Central memory CD8-positive, alpha-beta T cell (primary cell): Measurements from ENCODE around the gene C1QB.

Experiments
- ATAC-seq: fragments of 150-1000 bp; cut with Tn5 transposase; replicated peaks from 2 replicates; pipeline ENCODE4 v1.10.0; 2022; ENCODE audit warnings: mild to moderate bottlenecking, moderate FRiP score, moderate number of reproducible peaks; ENCODE audit not compliant: poor library complexity, severe bottlenecking; ENCODE audit errors: extremely low read depth
- DNase-seq, 2 donors: peaks; one replicate each; pipeline ENCODE4 v3.0.0; 2021; ENCODE audit warnings: low spot score in 2 of 2
- H3K27ac Mint-ChIP-seq: one replicate; pipeline ENCODE4 v1.8.0; 2022; ENCODE audit warnings: low read depth, mild to moderate bottlenecking, moderate library complexity, mixed read lengths
- H3K27me3 Mint-ChIP-seq: one replicate; pipeline ENCODE4 v1.8.0; 2022; ENCODE audit warnings: mixed read lengths
- H3K36me3 Mint-ChIP-seq: one replicate; pipeline ENCODE4 v1.8.0; 2022; ENCODE audit warnings: mild to moderate bottlenecking, moderate library complexity, mixed read lengths; ENCODE audit not compliant: insufficient read depth
- H3K4me1 Mint-ChIP-seq: one replicate; pipeline ENCODE4 v1.8.0; 2022; ENCODE audit warnings: mixed read lengths
- H3K4me3 Mint-ChIP-seq: one replicate; pipeline ENCODE4 v1.8.0; 2022; ENCODE audit warnings: mild to moderate bottlenecking, moderate library complexity, mixed read lengths
- H3K9me3 Mint-ChIP-seq: one replicate; pipeline ENCODE4 v1.8.0; 2022; ENCODE audit warnings: mixed read lengths

Gene C1QB, protein sequence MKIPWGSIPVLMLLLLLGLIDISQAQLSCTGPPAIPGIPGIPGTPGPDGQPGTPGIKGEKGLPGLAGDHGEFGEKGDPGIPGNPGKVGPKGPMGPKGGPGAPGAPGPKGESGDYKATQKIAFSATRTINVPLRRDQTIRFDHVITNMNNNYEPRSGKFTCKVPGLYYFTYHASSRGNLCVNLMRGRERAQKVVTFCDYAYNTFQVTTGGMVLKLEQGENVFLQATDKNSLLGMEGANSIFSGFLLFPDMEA

DNA sequence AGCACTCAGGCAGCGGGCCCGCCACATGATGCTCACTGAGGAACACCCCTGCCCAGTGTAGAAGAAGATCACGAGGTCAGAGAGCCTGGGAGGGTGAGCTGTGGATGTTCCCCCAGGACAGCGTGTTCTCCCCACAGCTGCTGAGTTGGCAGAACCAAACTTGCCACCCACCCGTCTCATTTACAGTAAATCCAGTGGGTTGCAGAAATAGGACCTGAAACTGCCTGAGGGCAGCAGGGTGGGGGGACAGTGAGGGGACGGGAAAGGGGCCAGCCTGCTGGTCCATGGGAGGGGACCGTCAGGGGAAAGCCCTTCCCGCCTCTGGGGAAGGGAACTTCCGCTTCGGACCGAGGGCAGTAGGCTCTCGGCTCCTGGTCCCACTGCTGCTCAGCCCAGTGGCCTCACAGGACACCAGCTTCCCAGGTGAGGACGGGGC, at the start of gene C1QB:
Gene C1QB (plus strand): TSS at position 356 of the 436 bp plus-strand sequence. CDS start 6,227 bp downstream, outside the sequence.
- peaks cover 1% of the 10 kb centered on the region for H3K36me3 Mint-ChIP-seq
- peaks cover 40% of the 10 kb centered on the region for H3K27me3 Mint-ChIP-seq
- no peak within 1 kb of the TSS for H3K4me3 Mint-ChIP-seq
- no peaks in the 10 kb centered on the region for H3K9me3 Mint-ChIP-seq
- H3K27ac Mint-ChIP-seq: no peak within 1 kb of the TSS
- DNase-seq (no peak), ATAC-seq (no peak)
- H3K4me1 Mint-ChIP-seq: no peaks in the 10 kb centered on the region

DNA sequence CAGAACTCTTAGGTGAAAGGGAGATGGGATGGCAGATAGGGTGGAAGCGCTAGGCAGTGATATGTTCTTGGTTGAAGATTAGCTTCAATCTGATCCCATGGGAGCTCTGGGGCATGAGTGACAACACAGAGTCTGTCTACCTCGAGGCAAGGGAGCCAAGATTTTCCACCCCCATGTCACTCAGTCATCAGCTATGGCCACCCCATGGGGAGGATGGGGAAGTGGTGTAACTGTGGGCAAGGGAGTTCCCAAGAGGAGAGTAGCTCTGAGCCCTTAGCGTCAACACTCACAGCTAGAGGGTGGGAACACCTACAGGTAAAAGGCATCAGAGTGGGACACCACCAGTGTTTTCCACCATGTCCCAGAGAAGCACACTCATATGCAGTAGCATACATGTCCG, 46.9 kb upstream of the C1QB start:
- Mint-ChIP-seq H3K4me3 (no peak overlapping the region), H3K27me3 (peaks cover 85% of the 10 kb centered on the region)
- no peak for DNase-seq

DNA sequence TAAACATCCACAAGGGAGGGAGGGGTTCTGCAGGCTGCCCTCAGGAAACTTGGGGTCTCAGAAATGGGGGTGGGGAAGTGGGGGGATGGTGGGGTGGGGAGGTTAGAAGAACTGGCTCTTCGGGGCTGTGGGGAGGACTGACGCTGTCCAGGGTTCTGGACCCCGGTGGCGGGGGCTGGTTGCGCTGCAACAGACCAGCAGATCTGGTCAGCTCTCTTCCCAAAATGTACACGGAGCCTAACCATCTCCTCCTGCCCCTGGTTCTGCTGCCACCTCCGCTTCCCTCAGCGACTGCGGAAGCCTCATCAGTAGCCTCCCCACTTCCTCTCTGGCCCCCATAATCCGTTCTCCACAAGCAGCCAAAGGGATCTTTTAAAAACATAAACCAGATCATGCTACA, 45.9 kb upstream of the C1QB start:
- Mint-ChIP-seq H3K4me1 (no peaks in the 10 kb centered on the region), H3K4me3 (no peak overlapping the region), H3K36me3 (no peaks in the 10 kb centered on the region), H3K9me3 (no peaks in the 10 kb centered on the region), H3K27me3 (peaks cover 92% of the 10 kb centered on the region), H3K27ac (no peak overlapping the region)
- DNase-seq (no peak), ATAC-seq (no peak)

More for the DNA sequence above, 46.9 kb upstream of the C1QB start:
- Mint-ChIP-seq H3K36me3 (no peaks in the 10 kb centered on the region), H3K27ac (no peak overlapping the region), H3K4me1 (no peaks in the 10 kb centered on the region), H3K9me3 (no peaks in the 10 kb centered on the region)
- no peak for ATAC-seq

DNA sequence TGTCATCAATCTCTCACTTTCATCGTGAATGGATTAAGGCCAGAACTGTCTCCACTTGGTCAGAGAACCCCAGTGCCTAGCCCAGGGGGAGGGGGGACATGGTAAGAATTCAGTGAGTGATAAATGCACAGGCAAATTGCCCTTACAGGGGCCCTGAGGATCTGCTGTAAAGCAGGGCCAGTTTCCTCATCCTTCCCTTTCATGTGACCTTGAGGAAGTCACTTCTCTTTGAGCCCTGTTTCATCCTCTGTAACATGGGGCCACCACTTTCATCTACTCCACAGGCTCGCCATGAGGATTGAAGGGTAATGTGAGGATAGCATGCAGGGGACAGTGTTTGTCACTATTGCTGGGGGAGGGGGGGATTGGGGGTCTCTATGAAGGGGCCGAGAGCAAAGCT, 44.7 kb upstream of the C1QB start:
- H3K27me3 Mint-ChIP-seq: peaks cover 87% of the 10 kb centered on the region
- ATAC-seq: no peak

DNA sequence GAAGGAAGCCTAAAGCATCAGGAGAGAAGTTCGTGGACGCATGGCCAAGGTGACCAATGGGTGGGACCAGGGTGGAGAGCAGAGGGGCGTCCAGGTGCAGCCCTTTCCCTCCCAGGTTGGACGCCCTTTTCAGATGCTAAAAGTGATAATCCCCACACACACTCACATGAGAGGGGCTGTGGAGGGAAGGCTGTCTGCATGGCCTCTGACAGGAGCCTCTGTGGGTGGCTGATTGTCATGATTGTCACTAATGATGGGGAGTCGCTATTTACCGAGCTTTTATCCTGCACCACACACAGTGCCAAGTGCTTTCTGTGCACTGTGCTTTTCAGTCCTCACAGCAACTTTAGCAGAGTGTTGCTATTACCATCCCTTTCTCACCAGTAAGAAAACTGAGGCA, 43.7 kb upstream of the C1QB start:
- Mint-ChIP-seq H3K27me3 (peaks cover 85% of the 10 kb centered on the region), H3K9me3 (no peaks in the 10 kb centered on the region), H3K27ac (no peak overlapping the region), H3K4me1 (no peaks in the 10 kb centered on the region), H3K36me3 (no peaks in the 10 kb centered on the region), H3K4me3 (no peak overlapping the region)
- DNase-seq (no peak), ATAC-seq (no peak)

More for the DNA sequence above, 44.7 kb upstream of the C1QB start:
- no peak overlapping the region for H3K27ac Mint-ChIP-seq
- DNase-seq: no peak
- H3K4me3 Mint-ChIP-seq: no peak overlapping the region
- no peaks in the 10 kb centered on the region for H3K9me3 Mint-ChIP-seq
- H3K4me1 Mint-ChIP-seq: no peaks in the 10 kb centered on the region
- H3K36me3 Mint-ChIP-seq: no peaks in the 10 kb centered on the region

DNA sequence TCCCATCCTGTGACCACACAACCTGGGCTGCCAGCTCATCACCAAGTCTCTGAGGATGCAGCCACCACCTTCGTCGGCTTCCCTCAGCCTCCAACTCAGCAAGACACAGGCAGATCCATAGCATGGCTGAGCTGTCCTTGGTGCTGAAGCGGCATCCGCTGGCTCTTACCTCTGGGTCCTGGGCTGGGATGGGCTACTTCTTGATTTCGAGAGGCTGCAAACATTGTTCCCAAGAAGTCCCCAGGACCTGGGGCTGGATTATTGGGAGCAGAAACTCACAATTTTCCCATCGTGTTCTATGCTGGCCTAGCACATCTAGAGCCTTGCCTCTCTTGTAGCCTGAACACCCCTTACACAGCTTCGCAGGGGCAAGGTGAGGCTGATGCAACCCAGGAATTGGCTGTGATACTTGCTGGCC, 41.5 kb upstream of the C1QB start:
- DNase-seq: no peak
- no peaks in the 10 kb centered on the region for H3K4me1 Mint-ChIP-seq
- no peak overlapping the region for H3K27ac Mint-ChIP-seq
- no peaks in the 10 kb centered on the region for H3K9me3 Mint-ChIP-seq
- no peaks in the 10 kb centered on the region for H3K36me3 Mint-ChIP-seq
- ATAC-seq: no peak
- H3K4me3 Mint-ChIP-seq: no peak overlapping the region
- H3K27me3 Mint-ChIP-seq: peaks cover 85% of the 10 kb centered on the region

DNA sequence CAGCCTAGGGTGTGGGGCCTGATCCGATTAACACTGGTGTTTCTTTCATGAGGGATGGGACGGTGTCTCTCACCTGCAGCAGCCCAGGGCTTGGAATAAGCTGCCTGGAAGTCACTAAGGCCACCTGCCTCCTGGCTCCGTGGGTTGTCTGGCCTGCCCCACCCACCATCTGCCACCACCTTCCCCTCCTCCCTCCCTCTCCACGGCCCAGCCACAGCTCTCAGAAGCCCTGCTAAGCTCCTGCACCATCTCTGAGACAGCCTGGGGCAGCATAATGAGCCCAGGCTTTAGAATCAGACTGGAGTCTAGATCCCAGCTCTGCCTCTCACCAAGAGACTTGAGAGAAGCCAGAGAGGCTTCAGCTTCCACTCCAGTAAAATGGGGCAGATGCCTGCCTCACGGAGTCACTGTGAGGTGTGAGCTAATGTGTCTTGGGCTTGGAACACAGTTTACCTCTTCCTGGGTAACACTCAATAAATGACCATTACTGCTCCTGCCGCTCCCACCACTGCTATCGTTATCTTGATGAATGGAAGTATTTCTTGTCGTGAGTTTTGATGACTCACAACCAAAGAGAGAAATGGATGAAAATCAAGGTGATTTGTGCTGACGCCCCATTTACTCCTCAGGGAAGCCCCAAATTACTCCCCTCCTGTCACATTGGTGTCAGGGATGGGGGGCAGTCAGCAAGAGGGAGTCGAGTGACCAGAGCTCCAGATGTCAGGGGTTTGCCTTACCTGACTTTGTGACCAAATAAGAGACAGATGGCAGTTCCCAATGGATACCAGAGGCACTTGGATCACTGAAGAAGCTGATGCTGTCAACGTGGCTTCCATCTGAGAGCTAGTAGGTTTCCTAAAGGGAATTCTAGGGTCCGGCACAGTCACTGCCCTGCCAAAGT, 40.1 kb upstream of the C1QB start:
- no peaks in the 10 kb centered on the region for H3K9me3 Mint-ChIP-seq
- H3K36me3 Mint-ChIP-seq: no peaks in the 10 kb centered on the region
- no peaks in the 10 kb centered on the region for H3K4me1 Mint-ChIP-seq
- H3K27me3 Mint-ChIP-seq: peaks cover 89% of the 10 kb centered on the region
- H3K27ac Mint-ChIP-seq: no peak overlapping the region
- ATAC-seq: no peak
- DNase-seq: no peak
- H3K4me3 Mint-ChIP-seq: no peak overlapping the region

DNA sequence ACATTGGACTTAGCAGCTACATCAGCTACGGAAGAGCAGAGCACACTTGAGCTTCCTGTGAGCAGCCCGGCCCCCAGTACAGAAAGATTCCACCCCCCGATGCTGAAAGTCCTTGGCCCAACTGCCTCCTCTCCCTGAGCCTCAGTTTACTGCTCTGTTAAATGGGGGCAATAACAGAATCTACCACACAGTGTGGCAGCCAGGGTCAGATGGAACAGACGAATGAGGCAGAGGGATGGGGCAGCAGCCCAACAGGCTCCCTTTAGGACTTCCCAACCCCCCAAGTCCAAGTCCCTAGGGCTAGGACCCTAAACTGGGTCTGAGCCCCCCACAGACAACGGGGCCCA, 39.5 kb upstream of the C1QB start:
- Mint-ChIP-seq H3K9me3 (no peaks in the 10 kb centered on the region), H3K4me1 (no peaks in the 10 kb centered on the region), H3K4me3 (no peak overlapping the region), H3K27me3 (peaks cover 89% of the 10 kb centered on the region), H3K27ac (no peak overlapping the region), H3K36me3 (no peaks in the 10 kb centered on the region)
- ATAC-seq (no peak), DNase-seq (no peak)

DNA sequence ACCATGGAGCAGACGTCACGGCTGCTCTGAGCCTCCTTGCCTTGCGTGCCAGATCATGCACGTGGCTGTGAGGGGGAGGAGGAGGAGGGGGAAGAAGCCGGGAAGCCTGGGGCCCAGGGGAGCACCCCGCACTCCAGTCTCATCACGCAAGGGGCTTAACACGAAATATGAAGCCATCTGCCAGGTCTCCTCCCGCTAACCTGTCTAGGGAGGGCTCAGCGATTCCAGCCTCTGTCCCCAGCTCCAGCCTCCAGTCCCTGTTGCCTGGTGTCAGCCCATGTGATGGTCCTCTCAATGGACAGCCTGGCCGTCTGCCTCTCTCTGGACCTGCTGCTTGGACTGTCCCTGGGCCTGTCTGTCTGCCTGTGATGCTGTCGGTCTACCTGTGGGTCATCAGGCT, 39.1 kb upstream of the C1QB start:
- H3K36me3 Mint-ChIP-seq: no peaks in the 10 kb centered on the region
- ATAC-seq: no peak
- H3K27me3 Mint-ChIP-seq: peaks cover 89% of the 10 kb centered on the region
- no peak for DNase-seq
- no peak overlapping the region for H3K27ac Mint-ChIP-seq
- H3K9me3 Mint-ChIP-seq: no peaks in the 10 kb centered on the region
- no peaks in the 10 kb centered on the region for H3K4me1 Mint-ChIP-seq
- no peak overlapping the region for H3K4me3 Mint-ChIP-seq

DNA sequence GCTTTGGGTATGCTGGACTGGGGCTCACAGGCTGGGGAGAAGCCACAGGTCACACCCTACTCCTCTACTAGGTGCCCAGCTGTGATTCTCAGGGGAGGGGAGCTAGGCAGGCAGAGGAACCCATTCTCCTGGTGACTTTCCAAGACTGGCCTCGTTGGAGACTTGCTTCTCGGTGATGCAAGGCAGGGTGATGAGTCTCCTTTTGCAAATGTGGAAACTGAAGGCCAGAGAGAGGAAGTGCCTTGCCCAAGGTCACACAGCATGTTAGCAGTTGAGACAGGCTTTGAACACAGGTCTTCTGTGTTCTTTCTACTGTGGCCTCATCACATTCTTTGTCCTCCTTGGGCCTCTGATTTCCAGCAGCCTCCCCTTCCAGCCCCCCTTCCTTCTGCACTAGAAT, 37.1 kb upstream of the C1QB start:
- H3K27ac Mint-ChIP-seq: no peak overlapping the region
- ATAC-seq: no peak
- H3K36me3 Mint-ChIP-seq: no peaks in the 10 kb centered on the region
- H3K27me3 Mint-ChIP-seq: peaks cover 81% of the 10 kb centered on the region
- H3K9me3 Mint-ChIP-seq: no peaks in the 10 kb centered on the region
- DNase-seq: no peak
- no peaks in the 10 kb centered on the region for H3K4me1 Mint-ChIP-seq
- no peak overlapping the region for H3K4me3 Mint-ChIP-seq

DNA sequence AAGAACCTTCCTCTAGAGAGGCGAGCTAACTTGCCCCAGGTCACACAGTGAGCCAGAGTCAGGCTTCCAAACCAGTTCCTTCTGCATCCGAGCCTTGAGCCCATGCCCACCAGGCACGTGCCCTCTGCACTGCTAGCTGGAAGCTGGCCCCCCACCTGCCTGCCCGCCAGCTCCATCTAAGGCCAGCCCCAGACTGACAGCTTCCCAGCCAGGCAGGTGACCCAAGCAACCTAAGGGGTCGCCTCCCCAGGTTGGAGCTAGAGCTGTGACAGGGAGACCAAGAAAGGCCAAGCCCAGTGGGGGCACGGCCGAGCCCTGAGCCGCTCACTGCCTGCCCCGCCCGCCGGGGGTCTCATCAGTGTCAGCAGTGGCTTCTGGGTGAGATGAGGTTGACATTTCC, 36.5 kb upstream of the C1QB start:
- Mint-ChIP-seq H3K36me3 (no peaks in the 10 kb centered on the region), H3K27ac (no peak overlapping the region), H3K4me3 (no peak overlapping the region), H3K27me3 (peaks cover 79% of the 10 kb centered on the region), H3K4me1 (no peaks in the 10 kb centered on the region), H3K9me3 (no peaks in the 10 kb centered on the region)
- DNase-seq (no peak), ATAC-seq (no peak)

DNA sequence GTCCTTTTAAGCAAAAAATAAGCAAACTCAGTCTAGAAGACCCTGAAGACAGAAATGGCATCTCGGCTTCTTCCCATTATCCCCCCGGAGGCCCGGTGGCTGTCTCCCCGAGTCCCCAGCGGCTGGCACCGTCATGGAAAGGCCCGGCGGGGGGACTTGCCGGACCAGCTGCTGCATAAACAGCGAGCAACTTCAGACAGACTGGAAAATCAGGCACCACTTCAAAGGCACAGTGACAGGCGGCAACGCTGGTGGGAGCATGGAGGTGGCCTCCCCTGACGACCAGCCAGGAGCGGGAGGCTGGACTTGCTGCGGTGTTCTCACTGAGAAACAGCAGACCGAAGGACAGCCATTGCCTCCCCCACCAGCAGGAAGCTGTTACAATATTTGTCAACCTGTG, 35.0 kb upstream of the C1QB start:
- Mint-ChIP-seq H3K27me3 (peaks cover 86% of the 10 kb centered on the region), H3K27ac (no peak overlapping the region), H3K4me3 (no peak overlapping the region), H3K36me3 (no peaks in the 10 kb centered on the region), H3K4me1 (no peaks in the 10 kb centered on the region), H3K9me3 (no peaks in the 10 kb centered on the region)
- DNase-seq (no peak), ATAC-seq (no peak)

DNA sequence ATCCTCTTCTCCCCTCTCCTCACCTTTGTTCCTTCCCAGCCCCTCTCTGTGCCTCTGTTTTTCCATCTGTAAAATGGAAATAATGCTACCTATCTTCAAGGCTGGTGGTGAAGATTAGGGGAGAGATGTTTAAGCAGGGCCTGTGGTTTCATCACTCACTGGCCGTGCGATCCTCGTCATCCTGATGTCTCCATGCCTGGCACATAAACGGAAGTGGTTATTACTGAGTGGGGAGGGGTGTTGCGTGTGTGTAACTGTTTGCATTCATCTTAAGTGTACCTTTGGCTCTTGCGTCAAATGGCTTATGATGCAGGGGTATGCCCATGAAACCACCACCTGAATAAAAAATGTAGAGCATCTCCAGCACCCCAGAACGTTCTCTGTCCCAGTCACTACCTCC, 33.8 kb upstream of the C1QB start:
- no peak overlapping the region for H3K4me3 Mint-ChIP-seq
- no peaks in the 10 kb centered on the region for H3K36me3 Mint-ChIP-seq
- H3K27ac Mint-ChIP-seq: no peak overlapping the region
- no peaks in the 10 kb centered on the region for H3K9me3 Mint-ChIP-seq
- no peaks in the 10 kb centered on the region for H3K4me1 Mint-ChIP-seq
- DNase-seq: no peak
- ATAC-seq: no peak
- peaks cover 88% of the 10 kb centered on the region for H3K27me3 Mint-ChIP-seq
